ENCODE results near the gene CTSE. TPM values are rescaled to one million over a fixed set of nuclear protein-coding genes. Genes with fewer than 3 reads are reported as not detected.

Gene CTSE
- total RNA-seq, 4 donors from 2014 or later = 2.6 to 14.3 (median 6.7) TPM

DNA sequence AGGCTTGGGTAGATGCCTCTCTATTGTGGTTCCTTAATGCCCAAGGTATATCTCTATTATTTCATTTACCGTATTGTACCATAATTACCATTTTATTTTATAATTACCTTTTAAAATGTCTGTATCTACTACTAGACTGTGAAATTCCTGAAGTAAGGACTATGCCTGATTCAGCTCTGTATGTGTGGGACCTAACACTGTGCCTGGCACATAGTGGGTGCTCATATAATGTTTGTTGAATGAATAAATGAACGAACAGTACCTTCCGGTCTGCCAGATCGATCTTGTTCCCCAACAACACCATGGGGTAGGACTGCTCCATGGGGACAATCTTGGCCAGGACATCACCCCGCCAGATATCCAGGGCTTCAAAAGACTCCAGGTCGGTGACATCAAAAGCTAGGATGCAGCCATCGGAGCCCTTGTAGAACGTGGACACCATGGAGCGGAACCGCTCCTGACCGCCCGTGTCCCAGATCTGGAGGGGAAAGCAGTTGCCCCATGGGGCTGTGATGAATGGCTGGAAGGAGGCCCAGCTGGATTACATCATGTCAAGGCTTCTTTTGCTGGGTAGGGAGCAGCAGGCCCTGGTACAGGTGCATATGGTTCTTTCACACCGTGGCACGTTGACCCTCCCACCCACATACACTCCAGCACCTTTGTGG lies 31.3 kb downstream of the CTSE start:
- TF ChIP-seq CTCF (IDR thresholded peaks at IDR 0.05) (no peak), EP300 (IDR thresholded peaks at IDR 0.05; ENCODE audit: low read depth) (no peak), POLR2AphosphoS5 (IDR thresholded peaks at IDR 0.05) (no peak), POLR2A (IDR thresholded peaks at IDR 0.05) (no peak)
- intact Hi-C loops (cut with DNase I; ENCODE audit: low total_unique reads) (no loop called here), in situ Hi-C loops (cut with MboI; ENCODE audit: low pct_ligation_motif_present in 1 of 4, low pct_unique_long_range_greater_than_20kb in 1 of 4, low sequenced_read_pairs in 3 of 4) (loop anchor here in 1 of 4 donors (25.0 kb wide), 1 partner anchor 120 kb away; the partner anchor contains the start of gene AVPR1B)
- 80 to 92% methylated on average over 2 to 14 of the region's 14 CpGs for WGBS, 2 donors (ENCODE audit: low coverage in 1 of 2)
- Histone ChIP-seq H3K4me1 (no peaks in the 10 kb centered on the region), H3K36me3 (no peaks in the 10 kb centered on the region), H3K27me3 (no peaks in the 10 kb centered on the region), H3K27ac (no peak overlapping the region), H3K9me3 (no peaks in the 10 kb centered on the region), H3K4me3 (no peak overlapping the region)
- no peak for DNase-seq

- H3K9me3 ChIP-seq = no peaks in the 10 kb centered on the region
- intact Hi-C loops (cut with DNase I; ENCODE audit: low total_unique reads) (no loop called here), in situ Hi-C loops (cut with MboI; ENCODE audit: low pct_ligation_motif_present in 1 of 4, low pct_unique_long_range_greater_than_20kb in 1 of 4, low sequenced_read_pairs in 3 of 4) (loop anchor here in 1 of 4 donors (25.0 kb wide), 1 partner anchor 121 kb away; the partner anchor contains the start of gene AVPR1B)
- DNase-seq = no peak
- TF ChIP-seq POLR2AphosphoS5 (IDR thresholded peaks at IDR 0.05) (no peak), POLR2A (IDR thresholded peaks at IDR 0.05) (no peak), CTCF (IDR thresholded peaks at IDR 0.05) (no peak), EP300 (IDR thresholded peaks at IDR 0.05; ENCODE audit: low read depth) (no peak)
- H3K4me3 ChIP-seq = no peak overlapping the region
- no peaks in the 10 kb centered on the region for H3K4me1 ChIP-seq
- H3K36me3 ChIP-seq = no peaks in the 10 kb centered on the region
- no peak overlapping the region for H3K27ac ChIP-seq
- H3K27me3 ChIP-seq = no peaks in the 10 kb centered on the region
- WGBS, 2 donors (ENCODE audit: low coverage in 1 of 2) = 78 to 79% methylated on average over 4 of the region's 4 CpGs
These were observed 32.5 kb downstream of the CTSE start for GRCh38 chr1:205991237-205991636.

- Histone ChIP-seq H3K27me3 (no peaks in the 10 kb centered on the region), H3K27ac (no peak overlapping the region), H3K36me3 (no peaks in the 10 kb centered on the region), H3K4me1 (no peaks in the 10 kb centered on the region), H3K4me3 (no peak overlapping the region), H3K9me3 (no peaks in the 10 kb centered on the region)
- DNase-seq = no peak
- TF ChIP-seq POLR2A (IDR thresholded peaks at IDR 0.05) (no peak), CTCF (IDR thresholded peaks at IDR 0.05) (no peak), POLR2AphosphoS5 (IDR thresholded peaks at IDR 0.05) (no peak), EP300 (IDR thresholded peaks at IDR 0.05; ENCODE audit: low read depth) (no peak)
- in situ Hi-C loops (cut with MboI; ENCODE audit: low pct_ligation_motif_present in 1 of 4, low pct_unique_long_range_greater_than_20kb in 1 of 4, low sequenced_read_pairs in 3 of 4) = loop anchor here in 1 of 4 donors (25.0 kb wide), 1 partner anchor 122 kb away; the partner anchor contains the start of gene AVPR1B
- 61% methylated on average over 2 of the region's 2 CpGs; no CpG with 5 or more reads in 1 of the 2 donors for WGBS, 2 donors (ENCODE audit: low coverage in 1 of 2)
- intact Hi-C loops (cut with DNase I; ENCODE audit: low total_unique reads) = no loop called here
These were observed 33.5 kb downstream of the CTSE start for GRCh38 chr1:205990226-205990625.

DNA sequence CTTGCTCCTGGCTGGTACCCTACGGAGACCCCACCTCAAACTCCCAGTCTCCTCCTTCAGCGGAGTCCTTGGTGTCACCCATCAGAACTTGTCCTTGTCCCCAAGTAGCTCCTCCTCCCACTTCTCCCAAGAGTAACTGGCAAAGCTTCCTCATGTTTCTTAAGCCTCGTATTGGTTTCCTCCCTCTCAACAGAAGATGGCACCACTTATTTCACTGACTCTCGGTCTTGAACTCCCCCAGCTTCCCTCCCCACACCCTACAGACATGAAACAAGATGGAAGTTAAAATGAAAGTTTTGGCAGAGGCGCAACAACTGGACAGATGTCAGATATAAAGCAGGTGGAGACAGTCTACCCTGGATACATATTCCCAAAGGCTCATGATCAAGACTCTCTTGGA lies 33.9 kb downstream of the CTSE start:
- no peak for TF ChIP-seq POLR2A (IDR thresholded peaks at IDR 0.05)
- TF ChIP-seq CTCF (IDR thresholded peaks at IDR 0.05) = no peak
- no peak for TF ChIP-seq EP300 (IDR thresholded peaks at IDR 0.05; ENCODE audit: low read depth)
- no peak for TF ChIP-seq POLR2AphosphoS5 (IDR thresholded peaks at IDR 0.05)
- Histone ChIP-seq H3K4me1 (no peaks in the 10 kb centered on the region), H3K27me3 (no peaks in the 10 kb centered on the region), H3K9me3 (no peaks in the 10 kb centered on the region), H3K36me3 (no peaks in the 10 kb centered on the region), H3K27ac (no peak overlapping the region), H3K4me3 (no peak overlapping the region)
- in situ Hi-C loops (cut with MboI; ENCODE audit: low pct_ligation_motif_present in 1 of 4, low pct_unique_long_range_greater_than_20kb in 1 of 4, low sequenced_read_pairs in 3 of 4) (loop anchor here in 3 of 4 donors (10.0 to 25.0 kb wide), 2 partner anchors 123 to 195 kb away; partner anchors contain the start of gene AVPR1B (in 1 of the 3)), intact Hi-C loops (cut with DNase I; ENCODE audit: low total_unique reads) (no loop called here)
- no peak for DNase-seq
- 70 to 82% methylated on average over 3 to 5 of the region's 5 CpGs for WGBS, 2 donors (ENCODE audit: low coverage in 1 of 2)
